SK-N-SH (cell line): ENCODE measurements around the gene MAP6. TPM values are rescaled to one million over a fixed set of nuclear protein-coding genes. Genes with fewer than 3 reads are reported as not detected.

Experiments
- CTCF ChIA-PET: fragments of 300-600, 350-600 bp; formaldehyde crosslinking; extraction: SDS; loops from one replicate; lab custom pipeline; 2021; lab: Yijun Ruan, JAX
- POLR2A ChIA-PET: fragments of 350-600 bp; sonication (Branson Sonifier 250); formaldehyde crosslinking; extraction: SDS; loops from one replicate; lab custom pipeline; 2020; ENCODE audit warnings: antibody characterized with exemption, inconsistent platforms; lab: Yijun Ruan, JAX
- DNase-seq: peaks from one replicate; pipeline ENCODE4 v3.0.0; 2012
- H2AFZ ChIP-seq: fragments of 200-600 bp; sonication (generic); 2 replicates; pipeline ENCODE4 v1.8.1; 2016; ENCODE audit warnings: antibody characterized with exemption, mild to moderate bottlenecking, low read depth
- H3F3A ChIP-seq: fragments of 200-600 bp; sonication (generic); replicated peaks from 2 replicates; pipeline ENCODE3; 2016; ENCODE audit warnings: antibody characterized with exemption, mild to moderate bottlenecking; ENCODE audit not compliant: insufficient read depth
- H3K27ac ChIP-seq, 2 experiments: fragments of 200-500 bp in 1 of 2; fragments of 200-600 bp in 1 of 2; sonication (Bioruptor generic) in 1 of 2; sonication (generic), shearing (Covaris generic) in 1 of 2; 2 replicates each; pipeline versions ENCODE4 v1.5.1 to v1.6.1; 2014 to 2016; ENCODE audit warnings: low read depth in 2 of 2, inconsistent platforms in 1 of 2, low read length in 1 of 2, mild to moderate bottlenecking in 1 of 2, mixed read lengths in 1 of 2
- H3K27me3 ChIP-seq: fragments of 200-600 bp; sonication (generic), shearing (Covaris generic); 2 replicates; pipeline ENCODE4 v1.6.1; 2016; ENCODE audit warnings: mixed run types; ENCODE audit not compliant: insufficient read depth
- H3K36me3 ChIP-seq, 2 experiments: fragments of 200-500 bp in 1 of 2; fragments of 200-600 bp in 1 of 2; sonication (Bioruptor generic) in 1 of 2; sonication (generic) in 1 of 2; replicated peaks in 1 of 2; 2 replicates each; pipeline versions ENCODE3 to v1.5.1; 2014 to 2016; ENCODE audit warnings: low read length in 1 of 2, mild to moderate bottlenecking in 1 of 2; ENCODE audit not compliant: insufficient read depth in 2 of 2, control insufficient read depth in 1 of 2
- H3K4me1 ChIP-seq, 2 experiments: fragments of 200-500 bp in 1 of 2; fragments of 200-600 bp in 1 of 2; sonication (Bioruptor generic) in 1 of 2; sonication (generic), shearing (Covaris generic) in 1 of 2; 2 replicates each; pipeline versions ENCODE4 v1.5.1 to v1.6.1; 2014 to 2016; ENCODE audit warnings: low read depth in 1 of 2, low read length in 1 of 2, mixed run types in 1 of 2; ENCODE audit not compliant: insufficient read depth in 2 of 2, control insufficient read depth in 1 of 2
- H3K4me2 ChIP-seq: fragments of 200-600 bp; sonication (generic), shearing (Covaris generic); 2 replicates; pipeline ENCODE4 v1.6.1; 2017; ENCODE audit warnings: mixed run types
- H3K4me3 ChIP-seq, 2 experiments: fragments of 200-500 bp in 1 of 2; fragments of 200-600 bp in 1 of 2; sonication (Bioruptor generic) in 1 of 2; sonication (generic), shearing (Covaris generic) in 1 of 2; 2 replicates each; pipeline versions ENCODE4 v1.5.1 to v1.8.1; 2014 to 2016; ENCODE audit warnings: low read depth in 2 of 2, inconsistent platforms in 1 of 2, low read length in 1 of 2, mild to moderate bottlenecking in 1 of 2, mixed read lengths in 1 of 2, moderate library complexity in 1 of 2
- H3K79me2 ChIP-seq: fragments of 200-600 bp; sonication (generic); 2 replicates; pipeline ENCODE4 v1.8.1; 2017; ENCODE audit warnings: mild to moderate bottlenecking; ENCODE audit not compliant: insufficient read depth
- H3K9ac ChIP-seq: fragments of 200-600 bp; sonication (generic); 2 replicates; pipeline ENCODE4 v1.6.1; 2017; ENCODE audit warnings: mixed run types
- H3K9me2 ChIP-seq: fragments of 200-600 bp; sonication (generic); 2 replicates; pipeline ENCODE4 v1.6.1; 2017; ENCODE audit warnings: mixed run types
- H3K9me3 ChIP-seq: fragments of 200-600 bp; sonication (generic); 2 replicates; pipeline ENCODE4 v1.6.1; 2017; ENCODE audit warnings: mixed run types, mild to moderate bottlenecking, moderate library complexity
- H4K20me1 ChIP-seq: fragments of 200-600 bp; sonication (generic); 2 replicates; pipeline ENCODE4 v1.6.1; 2017; ENCODE audit warnings: mild to moderate bottlenecking, mixed run types; ENCODE audit not compliant: insufficient read depth
- ELF1 ChIP-seq: IDR thresholded peaks from 2 replicates; pipeline ENCODE4 v1.4.0; 2012
- EZH2phosphoT487 ChIP-seq: fragments of 200-600 bp; sonication (generic); IDR thresholded peaks from 2 replicates; pipeline ENCODE4 v1.6.1; 2017; ENCODE audit warnings: low read depth, mixed run types, mild to moderate bottlenecking, antibody characterized with exemption, moderate library complexity, borderline replicate concordance
- FOXM1 ChIP-seq: IDR thresholded peaks from 2 replicates; pipeline ENCODE4 v1.4.0; 2012; ENCODE audit warnings: low read depth, mild to moderate bottlenecking
- GABPA ChIP-seq: IDR thresholded peaks from 2 replicates; pipeline ENCODE4 v1.4.0; 2012; ENCODE audit warnings: low read depth, mild to moderate bottlenecking
- GATA2 ChIP-seq: sonication (generic); formaldehyde crosslinking; IDR thresholded peaks from 2 replicates; pipeline ENCODE4 v1.5.0; 2020; ENCODE audit warnings: mild to moderate bottlenecking, missing genetic modification reagents
- MAX ChIP-seq: IDR thresholded peaks from 2 replicates; pipeline ENCODE4 v1.4.0; 2012; ENCODE audit warnings: low read depth
- NRF1 ChIP-seq: IDR thresholded peaks from 2 replicates; pipeline ENCODE4 v1.6.1; 2012; ENCODE audit warnings: low read depth, mild to moderate bottlenecking, low read length
- POLR2AphosphoS5 ChIP-seq: IDR thresholded peaks from 2 replicates; pipeline ENCODE4 v1.6.1; 2012; ENCODE audit warnings: low read depth, low read length
- RAD21 ChIP-seq: IDR thresholded peaks from 2 replicates; pipeline ENCODE4 v1.6.1; 2012; ENCODE audit warnings: mild to moderate bottlenecking, low read length
- REST ChIP-seq: IDR thresholded peaks from 2 replicates; pipeline ENCODE4 v1.6.1; 2012; ENCODE audit warnings: mild to moderate bottlenecking, low read depth, low read length, moderate library complexity
- RXRA ChIP-seq: IDR thresholded peaks from 2 replicates; pipeline ENCODE4 v1.4.0; 2012; ENCODE audit warnings: low read depth, mild to moderate bottlenecking, borderline replicate concordance
- SMC3 ChIP-seq: IDR thresholded peaks from 2 replicates; pipeline ENCODE4 v1.6.1; 2012; ENCODE audit warnings: low read depth, low read length, improper control_type of control experiment
- TCF12 ChIP-seq: IDR thresholded peaks from 2 replicates; pipeline ENCODE4 v1.4.0; 2012
- TEAD4 ChIP-seq: IDR thresholded peaks from 2 replicates; pipeline ENCODE4 v1.4.0; 2012; ENCODE audit warnings: mild to moderate bottlenecking, borderline replicate concordance; ENCODE audit not compliant: insufficient read depth
- WGBS: methylation state at CpG from one replicate; pipeline ENCODE4 v1.1.6; 2017; ENCODE audit warnings: low lambda C conversion rate; 5-methylcytosine and 5-hydroxymethylcytosine counted together
- polyA plus RNA-seq, 3 experiments: library from polyadenylated mRNA; depleted of rRNA; stranded (reverse); fragments of >200 nt; gene quantifications; 2 replicates each; pipeline ENCODE4 v1.2.3, GENCODE V29; 2012
- TF ChIP-seq, protein P1 (sequence below): IDR thresholded peaks from 2 replicates; pipeline ENCODE4; 2012
- TF ChIP-seq, protein P2 (sequence below): fragments of 150-350 bp; IDR thresholded peaks from 2 replicates; pipeline ENCODE4 v1.6.1; 2016; ENCODE audit warnings: mild to moderate bottlenecking, low read depth, low read length
- TF ChIP-seq, protein P3 (sequence below): fragments of 150-350 bp; IDR thresholded peaks from 2 replicates; pipeline ENCODE4 v1.6.1; 2017; ENCODE audit warnings: antibody characterized with exemption, low read length, low read depth, borderline replicate concordance

The MAP6 gene
- polyA plus RNA-seq, 1 of the 3 experiments (the other 2 are of a cell fraction): 11.1 TPM

GRCh38 chr11:75568616-75569219 is 100.1 kb downstream of the MAP6 start:
- WGBS: 94% methylated on average over 14 of the region's 14 CpGs
- Histone ChIP-seq H3K9me2 (no peaks in the 10 kb centered on the region), H4K20me1 (peaks cover 59% of the 10 kb centered on the region), H3K27ac (no peak overlapping the region), H3K9me3 (no peaks in the 10 kb centered on the region), H3K79me2 (peaks cover 49% of the 10 kb centered on the region), H3K36me3 (peaks cover 54 to 84% of the 10 kb centered on the region in 2 experiments), H3K4me1 (peaks cover 21 to 22% of the 10 kb centered on the region in 2 experiments), H3K4me3 (no peak overlapping the region), H3K9ac (no peak overlapping the region), H3F3A (peaks cover 31% of the 10 kb centered on the region), H3K27me3 (no peaks in the 10 kb centered on the region), H3K4me2 (no peak overlapping the region), H2AFZ (no peak overlapping the region)
- CTCF ChIA-PET: interaction anchor here (0.9 to 6.3 kb wide), 2 partner anchors 9 to 16 kb away, joined by 4 to 45 read pairs; no protein-coding TSS in a partner anchor
- no peak for DNase-seq
- POLR2A ChIA-PET: no interaction called here
- TF ChIP-seq TEAD4: no peak
- no peak for TF ChIP-seq GABPA
- no peak for TF ChIP-seq POLR2AphosphoS5
- no peak for TF ChIP-seq FOXM1
- no peak for TF ChIP-seq RXRA
- no peak for TF ChIP-seq EZH2phosphoT487
- no peak for TF ChIP-seq TCF12
- TF ChIP-seq NRF1: no peak
- no peak for TF ChIP-seq GATA2 (CRISPR knock-in tag)
- TF ChIP-seq, protein P1, sequence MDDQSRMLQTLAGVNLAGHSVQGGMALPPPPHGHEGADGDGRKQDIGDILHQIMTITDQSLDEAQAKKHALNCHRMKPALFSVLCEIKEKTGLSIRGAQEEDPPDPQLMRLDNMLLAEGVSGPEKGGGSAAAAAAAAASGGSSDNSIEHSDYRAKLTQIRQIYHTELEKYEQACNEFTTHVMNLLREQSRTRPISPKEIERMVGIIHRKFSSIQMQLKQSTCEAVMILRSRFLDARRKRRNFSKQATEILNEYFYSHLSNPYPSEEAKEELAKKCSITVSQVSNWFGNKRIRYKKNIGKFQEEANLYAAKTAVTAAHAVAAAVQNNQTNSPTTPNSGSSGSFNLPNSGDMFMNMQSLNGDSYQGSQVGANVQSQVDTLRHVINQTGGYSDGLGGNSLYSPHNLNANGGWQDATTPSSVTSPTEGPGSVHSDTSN: no peak
- TF ChIP-seq, protein P2, sequence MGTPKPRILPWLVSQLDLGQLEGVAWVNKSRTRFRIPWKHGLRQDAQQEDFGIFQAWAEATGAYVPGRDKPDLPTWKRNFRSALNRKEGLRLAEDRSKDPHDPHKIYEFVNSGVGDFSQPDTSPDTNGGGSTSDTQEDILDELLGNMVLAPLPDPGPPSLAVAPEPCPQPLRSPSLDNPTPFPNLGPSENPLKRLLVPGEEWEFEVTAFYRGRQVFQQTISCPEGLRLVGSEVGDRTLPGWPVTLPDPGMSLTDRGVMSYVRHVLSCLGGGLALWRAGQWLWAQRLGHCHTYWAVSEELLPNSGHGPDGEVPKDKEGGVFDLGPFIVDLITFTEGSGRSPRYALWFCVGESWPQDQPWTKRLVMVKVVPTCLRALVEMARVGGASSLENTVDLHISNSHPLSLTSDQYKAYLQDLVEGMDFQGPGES: no peak
- no peak for TF ChIP-seq ELF1

DNA sequence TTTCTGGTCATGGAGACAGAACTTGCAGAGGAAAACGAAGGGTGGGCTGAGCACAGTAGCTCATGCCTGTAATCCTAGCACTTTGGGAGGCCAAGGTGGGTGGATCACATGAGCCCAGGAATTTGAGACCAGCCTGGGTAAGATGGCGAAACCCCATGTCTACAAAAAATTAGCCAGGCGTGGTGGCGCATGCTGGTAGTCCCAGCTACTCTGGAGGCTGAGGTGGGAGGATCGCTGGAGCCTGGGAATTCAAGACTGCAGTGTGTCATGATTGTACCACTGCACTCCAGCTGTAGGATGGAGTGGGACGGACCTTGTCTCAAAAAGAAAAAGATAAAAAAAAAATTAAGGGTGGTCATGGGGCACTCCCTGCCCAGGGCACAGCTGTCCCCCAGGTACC is 100.9 kb downstream of the MAP6 start:
- DNase-seq: no peak
- Histone ChIP-seq H3K4me1 (peaks cover 25 to 28% of the 10 kb centered on the region in 2 experiments), H4K20me1 (peaks cover 59% of the 10 kb centered on the region), H3K9me2 (no peaks in the 10 kb centered on the region), H3K4me3 (no peak overlapping the region), H3K4me2 (no peak overlapping the region), H3K27ac (no peak overlapping the region), H3K79me2 (peaks cover 57% of the 10 kb centered on the region), H3K27me3 (no peaks in the 10 kb centered on the region), H3K36me3 (peaks cover 48 to 76% of the 10 kb centered on the region in 2 experiments), H3F3A (peaks cover 38% of the 10 kb centered on the region), H3K9me3 (no peaks in the 10 kb centered on the region), H2AFZ (no peak overlapping the region), H3K9ac (no peak overlapping the region)
- CTCF ChIA-PET: interaction anchor here (0.9 to 6.3 kb wide), 2 partner anchors 10 to 15 kb away, joined by 3 to 45 read pairs; no protein-coding TSS in a partner anchor
- TF ChIP-seq GABPA (no peak), TEAD4 (no peak), EZH2phosphoT487 (no peak), TCF12 (no peak), SMC3 (no peak), NRF1 (no peak), REST (no peak), RAD21 (no peak), MAX (no peak)
- TF ChIP-seq, protein P3, sequence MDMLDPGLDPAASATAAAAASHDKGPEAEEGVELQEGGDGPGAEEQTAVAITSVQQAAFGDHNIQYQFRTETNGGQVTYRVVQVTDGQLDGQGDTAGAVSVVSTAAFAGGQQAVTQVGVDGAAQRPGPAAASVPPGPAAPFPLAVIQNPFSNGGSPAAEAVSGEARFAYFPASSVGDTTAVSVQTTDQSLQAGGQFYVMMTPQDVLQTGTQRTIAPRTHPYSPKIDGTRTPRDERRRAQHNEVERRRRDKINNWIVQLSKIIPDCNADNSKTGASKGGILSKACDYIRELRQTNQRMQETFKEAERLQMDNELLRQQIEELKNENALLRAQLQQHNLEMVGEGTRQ: no peak
- TF ChIP-seq, protein P2: no peak
- POLR2A ChIA-PET: no interaction called here
- 100% methylated on average over 5 of the region's 6 CpGs for WGBS
